Panc1 (cell line): ENCODE data around the gene AHDC1. TPM values are rescaled to one million over a fixed set of nuclear protein-coding genes. Genes with fewer than 3 reads are reported as not detected.

Source experiments
- ATAC-seq: fragments of 200-7000 bp; cut with Tn5 transposase; 2 replicates; pipeline ENCODE4 v1.9.1; 2020; ENCODE audit warnings: mild to moderate bottlenecking, moderate library complexity
- BruUV-seq: library from RNA; stranded (reverse); fragments of 400-500 nt; replicated peaks from 2 replicates; lab custom pipeline; 2021; lab: Mats Ljungman, UMichigan
- CTCF ChIA-PET: fragments of 300-600 bp; sonication (Branson Sonifier 250); formaldehyde crosslinking; loops from one replicate; lab custom pipeline; 2022; ENCODE audit warnings: antibody characterized with exemption; lab: Charles Lee
- POLR2A ChIA-PET: fragments of 300-600 bp; sonication (Branson Sonifier 250); formaldehyde crosslinking; loops from one replicate; lab custom pipeline; 2022; ENCODE audit warnings: antibody characterized with exemption; lab: Charles Lee
- DNase-seq: peaks from one replicate; pipeline ENCODE4 v3.0.0-alpha.2; 2010; ENCODE audit warnings: low read depth, low spot score
- H3K27ac ChIP-seq: 2 replicates; pipeline ENCODE4 v1.5.1; 2011; ENCODE audit warnings: mild to moderate bottlenecking, low read length, inconsistent platforms
- H3K27me3 ChIP-seq: fragments of 200-500 bp; sonication (Bioruptor generic); 2 replicates; pipeline ENCODE4 v1.6.0; 2014; ENCODE audit warnings: low read length, inconsistent platforms; ENCODE audit not compliant: control insufficient read depth, insufficient read depth
- H3K36me3 ChIP-seq: fragments of 200-500 bp; sonication (Bioruptor generic); 2 replicates; pipeline ENCODE4 v1.5.1; 2014; ENCODE audit warnings: inconsistent platforms, mild to moderate bottlenecking, low read length, moderate library complexity; ENCODE audit not compliant: control insufficient read depth, insufficient read depth
- H3K4me1 ChIP-seq: 2 replicates; pipeline ENCODE4 v1.5.1; 2011; ENCODE audit warnings: inconsistent platforms, mild to moderate bottlenecking, low read length, moderate library complexity; ENCODE audit not compliant: control insufficient read depth, insufficient read depth
- H3K4me3 ChIP-seq, 2 experiments: 2 replicates each; pipeline ENCODE4 v1.5.1; 2011 to 2012; ENCODE audit warnings: low read depth in 2 of 2, low read length in 2 of 2, mild to moderate bottlenecking in 2 of 2, inconsistent platforms in 1 of 2, moderate library complexity in 1 of 2
- H3K9me3 ChIP-seq: fragments of 200-500 bp; sonication (Bioruptor generic); 2 replicates; pipeline ENCODE4 v1.5.1; 2014; ENCODE audit warnings: low read depth, mild to moderate bottlenecking, inconsistent platforms, low read length, moderate library complexity; ENCODE audit not compliant: control insufficient read depth, insufficient read depth
- POLR2AphosphoS5 ChIP-seq: IDR thresholded peaks from 2 replicates; pipeline ENCODE4 v1.6.1; 2012; ENCODE audit warnings: mild to moderate bottlenecking, low read depth, low read length, moderate library complexity
- SIN3A ChIP-seq: IDR thresholded peaks from 2 replicates; pipeline ENCODE4 v1.6.1; 2012; ENCODE audit warnings: low read depth, mild to moderate bottlenecking, low read length, moderate library complexity, borderline replicate concordance; ENCODE audit not compliant: insufficient read depth
- TCF7L2 ChIP-seq: IDR thresholded peaks from 2 replicates; pipeline ENCODE4 v1.6.1; 2011; ENCODE audit warnings: mild to moderate bottlenecking, low read depth, low read length, inconsistent platforms
- in situ Hi-C: cut with HindIII; loops from 2 replicates; pipeline ENCODE4 v1.10.0; 2016; ENCODE audit warnings: low sequenced_read_pairs, low pct_unique_long_range_greater_than_20kb
- intact Hi-C: fragments of 100-400 bp; cut with micrococcal nuclease; formaldehyde crosslinking; loops from one replicate; pipeline ENCODE4 v1.10.0; 2022; ENCODE audit not compliant: unreplicated experiment
- total RNA-seq: library from RNA; stranded (reverse); gene quantifications from one replicate; pipeline ENCODE4 v1.2.1, GENCODE V29; 2021; ENCODE audit not compliant: unreplicated experiment
- TF ChIP-seq, protein P1 (sequence below): fragments of 450-650 bp; IDR thresholded peaks from 2 replicates; pipeline ENCODE4 v1.5.1; 2017; ENCODE audit warnings: mild to moderate bottlenecking
- TF ChIP-seq, protein P2 (sequence below), 2 experiments: IDR thresholded peaks; 2 replicates each; pipeline ENCODE4 v1.6.1; 2011 to 2012; ENCODE audit warnings: low read depth in 2 of 2, control low read depth in 1 of 2, low read length in 1 of 2, mild to moderate bottlenecking in 1 of 2, moderate library complexity in 1 of 2; ENCODE audit not compliant: insufficient read depth in 1 of 2

AHDC1 gene
- total RNA-seq, 1 experiment from 2014 or later: 47.1 TPM

DNA sequence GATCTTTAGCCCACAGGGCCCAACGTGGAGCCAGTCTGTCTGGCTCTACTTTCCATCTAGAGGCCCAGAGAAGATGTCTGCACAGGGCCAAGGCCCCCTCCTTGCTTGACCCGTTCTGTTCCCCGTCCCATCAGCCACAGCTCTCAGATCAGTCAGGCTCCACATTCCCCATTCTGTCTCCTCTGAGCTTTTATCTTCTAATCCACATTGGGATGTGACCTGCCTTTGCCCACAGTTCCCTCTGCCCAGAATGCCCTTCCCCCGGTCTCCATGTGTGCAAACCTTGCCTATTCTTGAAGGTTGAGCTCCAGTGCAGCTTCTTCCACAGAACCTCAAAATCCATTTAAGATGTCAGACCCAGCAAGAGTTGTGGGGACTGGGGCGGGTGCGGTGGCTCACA lies 60.7 kb downstream of the AHDC1 start:
- intact Hi-C loops (no loop called here), in situ Hi-C loops (no loop called here)
- Histone ChIP-seq H3K4me1 (peaks cover 72% of the 10 kb centered on the region), H3K27ac (peak overlapping the region; percentile 90), H3K4me3 (no peak overlapping the region), H3K36me3 (no peaks in the 10 kb centered on the region), H3K27me3 (no peaks in the 10 kb centered on the region), H3K9me3 (no peaks in the 10 kb centered on the region)
- TF ChIP-seq POLR2AphosphoS5 (no peak), SIN3A (no peak), TCF7L2 (no peak)
- TF ChIP-seq, protein P1, sequence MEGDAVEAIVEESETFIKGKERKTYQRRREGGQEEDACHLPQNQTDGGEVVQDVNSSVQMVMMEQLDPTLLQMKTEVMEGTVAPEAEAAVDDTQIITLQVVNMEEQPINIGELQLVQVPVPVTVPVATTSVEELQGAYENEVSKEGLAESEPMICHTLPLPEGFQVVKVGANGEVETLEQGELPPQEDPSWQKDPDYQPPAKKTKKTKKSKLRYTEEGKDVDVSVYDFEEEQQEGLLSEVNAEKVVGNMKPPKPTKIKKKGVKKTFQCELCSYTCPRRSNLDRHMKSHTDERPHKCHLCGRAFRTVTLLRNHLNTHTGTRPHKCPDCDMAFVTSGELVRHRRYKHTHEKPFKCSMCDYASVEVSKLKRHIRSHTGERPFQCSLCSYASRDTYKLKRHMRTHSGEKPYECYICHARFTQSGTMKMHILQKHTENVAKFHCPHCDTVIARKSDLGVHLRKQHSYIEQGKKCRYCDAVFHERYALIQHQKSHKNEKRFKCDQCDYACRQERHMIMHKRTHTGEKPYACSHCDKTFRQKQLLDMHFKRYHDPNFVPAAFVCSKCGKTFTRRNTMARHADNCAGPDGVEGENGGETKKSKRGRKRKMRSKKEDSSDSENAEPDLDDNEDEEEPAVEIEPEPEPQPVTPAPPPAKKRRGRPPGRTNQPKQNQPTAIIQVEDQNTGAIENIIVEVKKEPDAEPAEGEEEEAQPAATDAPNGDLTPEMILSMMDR: no peak
- TF ChIP-seq, protein P2, sequence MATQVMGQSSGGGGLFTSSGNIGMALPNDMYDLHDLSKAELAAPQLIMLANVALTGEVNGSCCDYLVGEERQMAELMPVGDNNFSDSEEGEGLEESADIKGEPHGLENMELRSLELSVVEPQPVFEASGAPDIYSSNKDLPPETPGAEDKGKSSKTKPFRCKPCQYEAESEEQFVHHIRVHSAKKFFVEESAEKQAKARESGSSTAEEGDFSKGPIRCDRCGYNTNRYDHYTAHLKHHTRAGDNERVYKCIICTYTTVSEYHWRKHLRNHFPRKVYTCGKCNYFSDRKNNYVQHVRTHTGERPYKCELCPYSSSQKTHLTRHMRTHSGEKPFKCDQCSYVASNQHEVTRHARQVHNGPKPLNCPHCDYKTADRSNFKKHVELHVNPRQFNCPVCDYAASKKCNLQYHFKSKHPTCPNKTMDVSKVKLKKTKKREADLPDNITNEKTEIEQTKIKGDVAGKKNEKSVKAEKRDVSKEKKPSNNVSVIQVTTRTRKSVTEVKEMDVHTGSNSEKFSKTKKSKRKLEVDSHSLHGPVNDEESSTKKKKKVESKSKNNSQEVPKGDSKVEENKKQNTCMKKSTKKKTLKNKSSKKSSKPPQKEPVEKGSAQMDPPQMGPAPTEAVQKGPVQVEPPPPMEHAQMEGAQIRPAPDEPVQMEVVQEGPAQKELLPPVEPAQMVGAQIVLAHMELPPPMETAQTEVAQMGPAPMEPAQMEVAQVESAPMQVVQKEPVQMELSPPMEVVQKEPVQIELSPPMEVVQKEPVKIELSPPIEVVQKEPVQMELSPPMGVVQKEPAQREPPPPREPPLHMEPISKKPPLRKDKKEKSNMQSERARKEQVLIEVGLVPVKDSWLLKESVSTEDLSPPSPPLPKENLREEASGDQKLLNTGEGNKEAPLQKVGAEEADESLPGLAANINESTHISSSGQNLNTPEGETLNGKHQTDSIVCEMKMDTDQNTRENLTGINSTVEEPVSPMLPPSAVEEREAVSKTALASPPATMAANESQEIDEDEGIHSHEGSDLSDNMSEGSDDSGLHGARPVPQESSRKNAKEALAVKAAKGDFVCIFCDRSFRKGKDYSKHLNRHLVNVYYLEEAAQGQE (IDR thresholded peaks at IDR 0.05; ENCODE audit: insufficient read depth in 1 of 2, low read depth in 2 of 2, low read length in 1 of 2): no peak
- no peak for DNase-seq
- ChIA-PET POLR2A (no interaction called here), CTCF (no interaction called here)
- no peak for ATAC-seq
- BruUV-seq: no TSS peak

DNA sequence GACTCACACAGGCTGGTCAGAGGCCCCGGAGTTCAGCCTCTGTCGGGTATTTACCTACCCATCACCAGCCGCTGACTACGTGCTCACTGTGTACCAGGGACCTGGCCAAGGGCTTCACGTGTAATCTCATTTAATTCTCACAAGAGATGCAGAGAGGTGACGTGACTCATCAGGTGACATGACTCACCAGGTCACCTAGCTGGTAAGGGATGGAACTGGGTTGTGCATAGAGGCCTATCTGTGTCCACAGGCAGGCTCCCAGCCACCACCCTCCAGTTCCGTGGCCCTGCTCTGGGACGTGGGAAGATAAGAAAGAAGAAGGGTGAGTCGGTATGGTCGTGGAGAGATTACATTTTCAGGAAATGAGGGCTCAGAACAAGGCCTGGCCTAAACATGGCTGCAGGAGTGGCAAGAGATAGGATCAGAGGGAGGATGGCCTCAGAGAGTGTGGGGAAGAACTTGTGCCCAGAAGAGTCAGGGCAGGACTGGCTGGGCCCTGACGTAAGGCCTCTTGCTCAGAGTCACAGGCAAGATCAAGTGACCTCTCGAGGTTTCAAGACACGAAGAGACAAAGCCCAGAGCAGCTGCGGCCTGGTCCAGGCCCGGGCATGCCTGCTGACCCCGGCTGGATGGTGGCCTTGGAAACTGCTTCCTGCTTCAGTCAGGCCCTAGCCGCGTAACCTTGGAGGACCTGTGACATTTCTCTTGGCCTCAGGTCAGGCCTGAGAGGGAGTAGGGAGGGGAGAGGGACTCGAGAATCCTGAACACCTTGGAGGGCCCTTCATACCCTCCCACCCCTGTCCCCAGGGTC lies 61.3 kb downstream of the AHDC1 start:
- Histone ChIP-seq H3K27ac (peak overlapping the region; percentile 90), H3K4me1 (peaks cover 78% of the 10 kb centered on the region), H3K36me3 (no peaks in the 10 kb centered on the region), H3K9me3 (no peaks in the 10 kb centered on the region), H3K4me3 (no peak overlapping the region), H3K27me3 (no peaks in the 10 kb centered on the region)
- DNase-seq (peak; percentile 99), ATAC-seq (peak; percentile 89)
- BruUV-seq: no TSS peak
- ChIA-PET POLR2A (no interaction called here), CTCF (interaction anchor here (0.5 kb wide), 1 partner anchor 120 kb away, joined by 4 read pairs; no protein-coding TSS in a partner anchor)
- intact Hi-C loops: no loop called here
- in situ Hi-C loops: no loop called here
- TF ChIP-seq, protein P1: no peak
- TF ChIP-seq POLR2AphosphoS5: peak; percentile 15; the same call in 1 of the 2 replicates
- TF ChIP-seq TCF7L2: no peak
- TF ChIP-seq, protein P2 (IDR thresholded peaks at IDR 0.05; ENCODE audit: insufficient read depth in 1 of 2, low read depth in 2 of 2, low read length in 1 of 2): no peak
- no peak for TF ChIP-seq SIN3A
